ENCODE measurements around the gene CPED1.

- TF ChIP-seq CTCF (IDR thresholded peaks at IDR 0.05), result no peak
- TF ChIP-seq POLR2A (IDR thresholded peaks at IDR 0.05), result no peak
Measured at GRCh38 chr7:121029302-121029701, 40.8 kb downstream of the CPED1 start.
